GM10266 (cell line): ENCODE results near the gene ARHGAP22.
"Not testable (repeated sequence)": the region's sequence is repeated elsewhere in the genome, so short reads cannot be mapped to it uniquely, and the experiment has no call there.

Source experiments
- DNase-seq: peaks from one replicate; pipeline ENCODE4 v3.0.0; 2012; ENCODE audit errors: extremely low spot score
- TF ChIP-seq, protein P1 (sequence below): IDR thresholded peaks from 2 replicates; pipeline ENCODE4 v1.5.1; 2012; ENCODE audit warnings: mild to moderate bottlenecking, low read depth; ENCODE audit not compliant: control insufficient read depth, insufficient read depth; ENCODE audit errors: missing control alignments

Gene ARHGAP22

DNA sequence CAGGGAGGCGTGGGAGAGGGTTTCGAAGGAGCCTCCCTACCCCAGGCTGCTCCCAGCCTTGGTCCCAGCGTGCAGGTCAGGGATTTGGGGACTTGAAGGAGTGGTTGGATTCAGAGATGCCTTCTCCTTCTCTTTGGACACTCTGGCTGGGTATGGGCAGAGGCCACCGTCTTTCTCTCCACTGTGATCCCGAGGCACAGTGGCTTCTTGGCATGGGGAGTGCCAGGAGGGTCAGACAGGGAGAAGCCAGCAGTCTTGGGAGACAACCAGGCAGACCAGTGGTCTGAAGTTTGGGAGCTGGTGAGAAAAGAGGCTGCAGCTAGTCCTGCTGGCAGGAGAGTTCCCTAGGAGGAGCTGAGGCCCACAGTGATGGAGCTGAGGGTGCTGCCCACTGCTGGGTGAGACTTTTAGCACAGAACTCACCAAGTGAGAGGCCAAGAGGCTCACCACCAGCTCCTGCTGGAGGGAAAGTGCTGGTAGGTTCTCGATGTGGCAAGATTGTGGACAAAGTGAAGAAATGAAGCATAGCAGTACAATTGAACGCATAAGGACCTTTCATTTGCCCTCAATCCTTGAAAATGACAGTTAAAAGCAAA is 44.6 kb upstream of the ARHGAP22 start:
- TF ChIP-seq, protein P1, sequence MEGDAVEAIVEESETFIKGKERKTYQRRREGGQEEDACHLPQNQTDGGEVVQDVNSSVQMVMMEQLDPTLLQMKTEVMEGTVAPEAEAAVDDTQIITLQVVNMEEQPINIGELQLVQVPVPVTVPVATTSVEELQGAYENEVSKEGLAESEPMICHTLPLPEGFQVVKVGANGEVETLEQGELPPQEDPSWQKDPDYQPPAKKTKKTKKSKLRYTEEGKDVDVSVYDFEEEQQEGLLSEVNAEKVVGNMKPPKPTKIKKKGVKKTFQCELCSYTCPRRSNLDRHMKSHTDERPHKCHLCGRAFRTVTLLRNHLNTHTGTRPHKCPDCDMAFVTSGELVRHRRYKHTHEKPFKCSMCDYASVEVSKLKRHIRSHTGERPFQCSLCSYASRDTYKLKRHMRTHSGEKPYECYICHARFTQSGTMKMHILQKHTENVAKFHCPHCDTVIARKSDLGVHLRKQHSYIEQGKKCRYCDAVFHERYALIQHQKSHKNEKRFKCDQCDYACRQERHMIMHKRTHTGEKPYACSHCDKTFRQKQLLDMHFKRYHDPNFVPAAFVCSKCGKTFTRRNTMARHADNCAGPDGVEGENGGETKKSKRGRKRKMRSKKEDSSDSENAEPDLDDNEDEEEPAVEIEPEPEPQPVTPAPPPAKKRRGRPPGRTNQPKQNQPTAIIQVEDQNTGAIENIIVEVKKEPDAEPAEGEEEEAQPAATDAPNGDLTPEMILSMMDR: no peak
- no peak for DNase-seq

DNA sequence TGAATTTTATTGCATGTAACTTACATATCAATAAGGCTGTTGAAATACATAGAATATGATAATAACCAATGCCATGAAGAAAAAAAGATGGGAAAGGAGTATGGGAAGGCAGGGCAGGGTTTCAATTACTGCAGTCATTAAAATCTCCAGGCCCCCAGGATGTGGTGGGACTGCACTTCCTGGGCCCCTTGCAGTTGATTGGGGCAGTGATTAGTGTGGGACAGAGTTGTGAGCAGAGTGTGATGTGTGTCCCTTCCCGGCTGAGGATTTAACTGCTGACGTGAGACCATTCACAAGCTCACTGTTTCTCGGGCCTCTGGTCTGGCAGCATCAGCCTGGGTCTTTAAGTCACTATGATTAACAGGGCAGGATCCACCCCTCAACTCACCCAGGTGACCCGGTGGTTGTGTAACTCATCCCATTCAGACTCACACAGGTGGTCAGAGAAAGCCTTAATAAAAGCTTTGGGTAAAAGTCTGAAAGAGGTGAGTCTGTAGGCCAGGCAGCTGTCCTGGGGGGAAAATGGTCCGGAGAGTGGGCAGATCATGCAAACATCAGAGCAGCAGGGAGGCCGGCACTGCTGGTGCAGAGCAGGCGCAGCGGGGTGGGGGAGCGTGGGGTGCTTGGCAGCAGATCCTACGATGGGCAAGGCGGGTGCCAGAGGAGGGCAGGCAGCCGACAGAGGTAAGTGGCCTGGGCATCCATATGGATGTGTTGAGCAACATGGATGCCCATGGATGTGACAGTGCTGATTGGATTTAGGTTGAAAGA is 43.5 kb upstream of the ARHGAP22 start:
- DNase-seq: no peak
- TF ChIP-seq, protein P1: no peak

DNA sequence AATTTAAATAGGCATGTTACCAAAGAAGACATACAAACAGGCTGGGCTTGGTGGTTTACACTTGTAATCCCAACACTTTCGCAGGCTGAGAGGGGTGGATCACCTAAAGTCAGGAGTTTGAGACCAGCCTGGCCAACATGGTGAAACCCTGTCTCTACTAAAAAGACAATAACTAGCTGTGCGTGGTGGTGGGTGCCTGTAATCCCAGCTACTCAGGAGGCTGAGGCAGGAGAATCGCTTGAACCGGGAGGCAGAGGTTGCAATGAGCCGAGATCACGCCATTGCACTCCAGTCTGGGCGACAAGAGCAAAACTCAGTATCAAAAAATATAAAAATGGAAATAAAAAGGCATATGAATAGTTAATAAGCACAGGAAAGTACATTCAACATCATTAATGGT is 42.2 kb upstream of the ARHGAP22 start:
- not testable (repeated sequence) for DNase-seq

DNA sequence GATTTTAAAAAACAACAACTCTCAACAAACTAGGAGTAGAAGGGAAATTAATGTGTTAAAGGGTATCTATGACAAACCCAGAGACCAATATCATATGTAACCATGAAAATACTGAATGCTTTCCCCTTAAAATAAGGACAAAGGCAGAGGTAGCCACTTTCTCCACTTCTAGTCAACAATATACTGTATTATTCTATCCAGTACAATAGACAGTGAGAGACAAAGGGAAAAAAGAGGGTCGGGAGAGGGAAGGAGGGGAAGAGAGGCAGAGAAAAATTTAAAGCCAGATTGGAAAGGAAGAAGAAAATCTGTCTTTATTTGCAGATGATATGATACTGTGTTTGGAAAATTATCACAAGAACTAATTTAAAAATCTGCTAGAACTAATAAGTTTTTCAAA is 40.7 kb upstream of the ARHGAP22 start:
- TF ChIP-seq, protein P1: no peak
- no peak for DNase-seq

DNA sequence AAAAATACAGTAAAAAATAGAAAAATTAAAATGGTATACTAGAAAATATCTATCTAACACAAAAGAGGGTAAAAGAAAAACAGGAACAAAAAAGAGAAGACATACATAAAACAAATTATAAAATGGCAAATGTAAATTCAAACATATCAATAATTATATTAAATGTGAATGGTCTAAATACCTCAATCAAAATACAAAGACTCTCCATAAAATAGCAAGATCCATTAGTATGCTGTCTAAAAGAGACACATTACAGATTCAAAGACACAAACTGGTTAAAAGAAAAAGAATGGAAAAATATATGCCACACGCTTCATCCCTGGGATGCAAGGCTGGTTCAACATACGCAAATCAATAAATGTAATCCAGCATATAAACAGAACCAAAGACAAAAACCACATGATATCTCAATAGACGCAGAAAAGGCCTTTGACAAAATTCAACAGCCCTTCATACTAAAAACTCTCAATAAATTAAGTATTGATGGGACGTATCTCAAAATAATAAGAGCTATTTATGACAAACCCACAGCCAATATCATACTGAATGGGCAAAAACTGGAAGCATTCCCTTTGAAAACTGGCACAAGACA is 36.3 kb upstream of the ARHGAP22 start:
- DNase-seq: not testable (repeated sequence)

DNA sequence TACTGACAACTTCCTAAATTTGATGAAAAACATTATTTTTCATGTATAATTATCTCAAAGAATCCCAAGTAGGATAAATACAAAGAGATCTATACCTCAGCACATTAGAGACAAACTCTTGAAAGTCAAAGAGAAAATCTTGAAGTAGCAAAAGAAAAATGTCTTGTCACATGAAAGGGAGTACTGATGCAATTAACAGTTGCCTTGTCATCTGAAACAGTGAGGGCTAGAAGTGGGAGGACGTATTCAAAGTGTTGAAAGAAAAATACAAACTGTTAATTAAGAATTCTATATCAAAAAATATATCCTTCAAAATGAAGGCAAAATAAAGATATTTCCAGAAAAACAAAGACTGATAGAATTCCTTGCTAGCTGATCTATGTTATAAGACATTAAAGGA is 35.5 kb upstream of the ARHGAP22 start:
- DNase-seq: no peak
- TF ChIP-seq, protein P1: no peak

DNA sequence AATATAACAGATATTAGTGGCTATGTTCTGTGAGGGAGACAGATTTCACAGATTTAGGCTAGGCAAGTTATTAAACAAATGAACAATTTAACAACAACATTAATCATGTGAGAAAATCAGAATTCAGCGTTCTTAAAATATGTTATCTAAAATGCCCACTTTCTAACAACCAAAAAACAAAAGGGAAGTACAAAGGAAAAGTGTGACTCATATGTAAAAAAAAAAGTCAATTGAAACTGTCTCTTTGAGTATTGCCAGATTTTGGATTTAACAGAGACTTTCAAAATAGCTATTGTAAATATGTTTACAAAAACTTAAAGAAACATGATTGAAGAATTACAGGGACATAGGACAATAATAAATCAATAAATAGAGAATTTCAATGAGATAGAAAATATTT is 34.8 kb upstream of the ARHGAP22 start:
- TF ChIP-seq, protein P1: no peak
- DNase-seq: no peak

DNA sequence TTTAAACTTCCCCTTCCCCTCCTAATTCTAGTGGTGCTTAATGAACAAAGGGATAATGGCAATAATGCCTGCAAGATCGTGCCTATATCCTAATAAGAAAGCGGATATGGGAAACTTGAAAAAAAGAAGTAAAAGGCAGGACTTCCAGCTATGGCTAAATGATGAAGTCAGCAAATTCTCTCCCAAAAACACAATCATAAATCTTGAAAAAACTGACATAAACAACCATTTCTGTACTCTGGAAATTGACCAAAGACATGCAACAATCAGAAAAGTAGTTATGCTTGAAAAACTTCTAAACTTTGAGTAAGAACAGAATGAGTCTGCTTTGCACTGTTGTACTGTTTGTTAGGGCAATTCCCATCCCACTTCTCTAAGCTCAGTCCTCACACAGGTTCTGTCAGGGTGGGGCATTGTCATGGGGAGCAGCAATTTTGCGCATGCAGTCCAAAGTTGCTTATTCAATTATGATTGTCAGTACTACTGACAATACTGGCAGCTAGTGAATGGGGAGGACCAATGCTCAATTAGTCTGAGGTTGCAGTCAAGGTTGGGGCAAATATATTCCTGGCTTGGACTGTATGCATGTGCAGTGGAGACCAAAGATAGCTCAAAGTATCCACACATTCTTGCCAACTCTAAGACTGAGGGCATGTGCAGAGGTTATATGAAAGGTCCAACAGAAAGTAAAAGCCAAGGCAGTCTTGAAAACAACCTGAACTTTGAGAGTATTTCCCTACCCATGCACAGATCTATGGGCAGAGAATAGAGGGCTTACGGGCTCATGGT is 34.1 kb upstream of the ARHGAP22 start:
- TF ChIP-seq, protein P1: no peak
- DNase-seq: no peak
